Gastroesophageal sphincter (tissue), 4 donors: ENCODE data around the gene WWC2. TPM values are rescaled to one million over a fixed set of nuclear protein-coding genes. Genes with fewer than 3 reads are reported as not detected.

Experiments
- ATAC-seq: fragments of 150-250 bp; one replicate; pipeline ENCODE4 v1.9.1; 2016; ENCODE audit warnings: mild to moderate bottlenecking, moderate library complexity
- H3K27ac ChIP-seq, 4 donors: fragments of 200-600 bp; sonication (generic) in 3 of 4; 1 replicate in 3 of 4; 2 replicates in 1 of 4; pipeline ENCODE4 v1.5.1; 2016 to 2019
- H3K27me3 ChIP-seq: fragments of 200-600 bp; sonication (generic); one replicate; pipeline ENCODE4 v1.5.1; 2019
- H3K36me3 ChIP-seq, 2 donors: fragments of 200-600 bp; sonication (generic); one replicate each; pipeline ENCODE4 v1.5.1; 2019; ENCODE audit warnings: control low read depth in 1 of 2
- H3K4me1 ChIP-seq, 3 donors: fragments of 200-600 bp; sonication (generic); 1 replicate in 2 of 3; 2 replicates in 1 of 3; pipeline ENCODE4 v1.5.1; 2016 to 2019; ENCODE audit warnings: control low read depth in 2 of 3
- H3K4me3 ChIP-seq, 2 donors: fragments of 200-600 bp; sonication (generic); one replicate each; pipeline ENCODE4 v1.5.1; 2019; ENCODE audit warnings: mild to moderate bottlenecking in 1 of 2, moderate library complexity in 1 of 2
- H3K9me3 ChIP-seq, 3 donors: fragments of 200-600 bp; sonication (generic); one replicate each; pipeline ENCODE4 v1.5.1; 2017 to 2019; ENCODE audit warnings: control low read depth in 2 of 3
- EP300 ChIP-seq: sonication (generic); formaldehyde crosslinking; IDR thresholded peaks from one replicate; pipeline ENCODE4 v1.6.1; 2017; ENCODE audit warnings: antibody characterized with exemption, mild to moderate bottlenecking
- POLR2A ChIP-seq, 2 donors: fragments of 450-650 bp; IDR thresholded peaks; one replicate each; pipeline ENCODE4 v1.6.1; 2017; ENCODE audit warnings: antibody characterized with exemption in 2 of 2, mild to moderate bottlenecking in 2 of 2, moderate library complexity in 1 of 2
- POLR2AphosphoS5 ChIP-seq: sonication (generic); formaldehyde crosslinking; IDR thresholded peaks from one replicate; pipeline ENCODE4 v1.6.1; 2017; ENCODE audit warnings: antibody characterized with exemption
- WGBS, 2 donors: methylation state at CpG; one replicate each; pipeline ENCODE4 v1.1.5; 2018; ENCODE audit warnings: low coverage in 1 of 2; 5-methylcytosine and 5-hydroxymethylcytosine counted together
- total RNA-seq, 4 donors: library from RNA; depleted of rRNA; stranded (reverse); fragments of >200 nt; gene quantifications; one replicate each; pipeline ENCODE4 v1.1.0, GENCODE V29; 2016
- TF ChIP-seq, protein P1 (sequence below), 4 experiments: fragments of 200-600 bp in 2 of 4; fragments of 450-650 bp in 2 of 4; sonication (generic) in 1 of 4; IDR thresholded peaks; one replicate each; pipeline ENCODE4 v1.5.1; 2017 to 2019; ENCODE audit warnings: antibody characterized with exemption in 4 of 4, mild to moderate bottlenecking in 2 of 4, moderate library complexity in 2 of 4

WWC2 gene
- total RNA-seq, 4 donors from 2014 or later: 23.0 to 42.0 (median 37.2) TPM

DNA sequence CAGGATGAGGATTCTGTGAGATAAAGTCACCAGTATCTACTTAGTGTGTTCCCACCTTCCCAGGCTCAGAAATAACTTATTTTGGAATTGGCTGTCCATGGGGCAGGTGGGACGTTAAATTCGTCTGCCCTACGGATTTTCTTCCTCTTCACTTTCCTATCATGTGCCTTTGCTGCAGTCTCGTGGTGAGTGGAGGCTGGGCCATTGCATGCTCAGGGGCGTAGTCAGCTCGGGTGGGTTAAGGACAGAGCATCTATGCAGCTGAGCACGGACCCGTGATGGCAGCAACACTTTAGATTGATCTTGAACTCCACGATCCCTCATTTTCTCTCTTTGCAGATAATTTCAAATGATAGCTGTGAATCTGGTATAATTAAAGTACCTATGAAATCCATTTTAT lies 169.5 kb downstream of the WWC2 start:
- TF ChIP-seq EP300 (no peak), POLR2A (IDR thresholded peaks at IDR 0.05) (no peak), POLR2AphosphoS5 (no peak)
- 86 to 93% methylated on average over 8 of the region's 9 CpGs for WGBS, 2 donors
- Histone ChIP-seq H3K4me3 (no peak overlapping the region), H3K9me3 (peaks cover 0 to 2% (median 0%) of the 10 kb centered on the region in 3 donors), H3K4me1 (no peaks in the 10 kb centered on the region), H3K36me3 (peaks cover 8 to 90% of the 10 kb centered on the region in 2 donors), H3K27me3 (no peaks in the 10 kb centered on the region), H3K27ac (no peak overlapping the region)
- ATAC-seq: no peak

DNA sequence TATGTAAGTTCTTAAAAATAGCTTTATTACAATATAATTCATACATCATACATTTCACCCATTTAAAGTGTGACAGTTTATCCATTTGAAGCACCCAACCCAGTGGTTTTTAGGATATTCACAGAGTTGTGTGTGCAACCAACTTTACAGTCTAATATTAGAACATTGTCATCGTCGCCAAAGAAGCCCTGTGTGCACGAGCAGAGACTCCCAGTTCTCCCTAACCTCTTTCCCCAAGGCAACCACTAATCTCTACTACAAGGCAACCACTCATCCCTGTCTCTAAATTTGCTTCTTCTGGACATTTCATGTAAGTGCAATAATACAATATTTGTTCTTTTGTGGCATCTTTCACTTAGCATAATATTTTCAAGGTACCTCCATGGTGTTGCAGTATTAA lies 173.3 kb downstream of the WWC2 start:
- Histone ChIP-seq H3K27me3 (no peaks in the 10 kb centered on the region), H3K4me1 (no peaks in the 10 kb centered on the region), H3K4me3 (no peak overlapping the region), H3K36me3 (peaks cover 8 to 93% of the 10 kb centered on the region in 2 donors), H3K27ac (no peak overlapping the region), H3K9me3 (peaks cover 0 to 28% (median 0%) of the 10 kb centered on the region in 3 donors)
- ATAC-seq: no peak
- 68 to 71% methylated on average over 3 of the region's 3 CpGs for WGBS, 2 donors
- TF ChIP-seq POLR2A (IDR thresholded peaks at IDR 0.05) (no peak), POLR2AphosphoS5 (no peak), EP300 (no peak)
- TF ChIP-seq, protein P1, sequence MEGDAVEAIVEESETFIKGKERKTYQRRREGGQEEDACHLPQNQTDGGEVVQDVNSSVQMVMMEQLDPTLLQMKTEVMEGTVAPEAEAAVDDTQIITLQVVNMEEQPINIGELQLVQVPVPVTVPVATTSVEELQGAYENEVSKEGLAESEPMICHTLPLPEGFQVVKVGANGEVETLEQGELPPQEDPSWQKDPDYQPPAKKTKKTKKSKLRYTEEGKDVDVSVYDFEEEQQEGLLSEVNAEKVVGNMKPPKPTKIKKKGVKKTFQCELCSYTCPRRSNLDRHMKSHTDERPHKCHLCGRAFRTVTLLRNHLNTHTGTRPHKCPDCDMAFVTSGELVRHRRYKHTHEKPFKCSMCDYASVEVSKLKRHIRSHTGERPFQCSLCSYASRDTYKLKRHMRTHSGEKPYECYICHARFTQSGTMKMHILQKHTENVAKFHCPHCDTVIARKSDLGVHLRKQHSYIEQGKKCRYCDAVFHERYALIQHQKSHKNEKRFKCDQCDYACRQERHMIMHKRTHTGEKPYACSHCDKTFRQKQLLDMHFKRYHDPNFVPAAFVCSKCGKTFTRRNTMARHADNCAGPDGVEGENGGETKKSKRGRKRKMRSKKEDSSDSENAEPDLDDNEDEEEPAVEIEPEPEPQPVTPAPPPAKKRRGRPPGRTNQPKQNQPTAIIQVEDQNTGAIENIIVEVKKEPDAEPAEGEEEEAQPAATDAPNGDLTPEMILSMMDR (IDR thresholded peaks at IDR 0.05): no peak

DNA sequence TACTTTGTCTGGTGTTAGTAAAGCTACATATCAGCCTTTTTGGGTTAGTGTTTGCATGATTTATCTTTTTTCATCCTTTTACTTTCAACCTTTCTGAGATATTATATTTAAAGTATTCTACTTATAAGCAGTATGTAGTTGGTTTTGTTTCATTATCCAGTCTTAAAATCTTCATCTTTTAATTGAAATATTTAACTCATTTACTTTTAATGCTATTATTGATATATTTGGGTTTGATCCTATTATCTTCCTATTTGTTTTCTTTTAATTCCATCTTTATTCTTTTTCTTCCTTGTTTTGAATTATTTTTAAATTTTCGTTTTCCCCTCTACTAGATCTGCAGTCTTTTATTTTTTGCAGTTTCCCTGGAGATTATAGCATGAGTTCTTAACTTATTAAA lies 177.0 kb downstream of the WWC2 start:
- Histone ChIP-seq H3K4me3 (no peak overlapping the region), H3K9me3 (peaks cover 0 to 28% (median 0%) of the 10 kb centered on the region in 3 donors), H3K4me1 (no peaks in the 10 kb centered on the region), H3K27ac (no peak overlapping the region), H3K36me3 (peaks cover 0 to 69% of the 10 kb centered on the region in 2 donors), H3K27me3 (no peaks in the 10 kb centered on the region)
- ATAC-seq: no peak
- WGBS, 2 donors: 71 to 83% methylated on average over 1 of the region's 1 CpG
- TF ChIP-seq POLR2AphosphoS5 (no peak), EP300 (no peak), POLR2A (IDR thresholded peaks at IDR 0.05) (no peak)
- TF ChIP-seq, protein P1 (IDR thresholded peaks at IDR 0.05): no peak

DNA sequence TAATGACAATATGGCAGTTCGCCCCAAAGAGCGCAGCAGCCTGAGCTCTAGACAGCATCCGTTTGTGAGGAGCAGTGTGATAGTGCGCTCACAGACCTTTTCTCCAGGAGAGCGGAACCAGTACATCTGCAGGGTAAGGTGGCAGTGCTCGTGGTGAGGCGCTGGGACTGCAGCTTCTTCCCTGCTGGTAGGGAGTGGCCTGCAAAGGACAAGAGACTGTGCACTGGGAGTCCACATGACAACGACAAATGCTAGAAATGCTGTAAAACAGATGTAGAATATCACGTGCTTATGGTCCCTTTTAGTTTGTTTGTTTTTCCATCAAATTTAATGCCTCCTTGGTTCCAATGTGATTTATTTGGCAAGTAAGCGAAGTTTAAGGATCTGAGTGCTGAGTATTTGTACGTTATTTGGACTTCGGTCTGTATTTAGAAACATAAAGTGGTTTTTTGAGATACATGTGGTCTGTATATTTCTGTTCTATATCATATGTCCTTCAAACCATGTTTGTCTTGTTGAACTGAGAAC lies 185.3 kb downstream of the WWC2 start:
- Histone ChIP-seq H3K27ac (no peak overlapping the region), H3K27me3 (no peaks in the 10 kb centered on the region), H3K9me3 (no peaks in the 10 kb centered on the region), H3K4me3 (no peak overlapping the region), H3K4me1 (no peaks in the 10 kb centered on the region), H3K36me3 (peaks cover 2 to 95% of the 10 kb centered on the region in 2 donors)
- WGBS, 2 donors: 66 to 78% methylated on average over 5 to 10 of the region's 12 CpGs
- no peak for ATAC-seq
- no peak for TF ChIP-seq EP300
- TF ChIP-seq POLR2AphosphoS5: no peak
- TF ChIP-seq, protein P1 (IDR thresholded peaks at IDR 0.05): no peak
- TF ChIP-seq POLR2A (IDR thresholded peaks at IDR 0.05): no peak

DNA sequence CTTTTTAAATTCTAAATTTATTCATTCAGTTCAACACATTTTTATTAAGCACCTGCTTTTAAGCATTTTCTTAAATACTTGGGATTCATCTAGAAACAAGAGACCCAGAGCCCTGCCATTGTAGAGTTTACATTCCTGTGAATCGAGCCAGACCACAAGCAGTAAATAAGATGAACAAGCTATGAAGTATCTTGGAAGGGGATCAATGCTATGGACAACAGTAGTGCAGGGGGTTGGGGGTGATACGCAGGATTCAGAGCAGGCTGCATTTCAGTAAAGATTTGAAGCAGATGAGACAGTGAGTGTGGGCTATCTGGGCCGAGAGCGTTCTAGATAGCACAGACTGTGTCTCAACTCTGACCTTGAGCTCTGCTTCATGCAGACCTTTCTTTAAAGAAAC lies 185.9 kb downstream of the WWC2 start:
- Histone ChIP-seq H3K36me3 (peaks cover 5 to 100% of the 10 kb centered on the region in 2 donors), H3K9me3 (no peaks in the 10 kb centered on the region), H3K27me3 (no peaks in the 10 kb centered on the region), H3K27ac (no peak overlapping the region), H3K4me1 (no peaks in the 10 kb centered on the region), H3K4me3 (no peak overlapping the region)
- WGBS, 2 donors: 67 to 79% methylated on average over 4 of the region's 4 CpGs
- TF ChIP-seq, protein P1 (IDR thresholded peaks at IDR 0.05): no peak
- TF ChIP-seq POLR2AphosphoS5: no peak
- TF ChIP-seq EP300: no peak
- TF ChIP-seq POLR2A (IDR thresholded peaks at IDR 0.05): no peak
- no peak for ATAC-seq
